HG02623 (cell line): ENCODE measurements around the gene ANKRD55.
"Not testable (repeated sequence)": the region's sequence is repeated elsewhere in the genome, so short reads cannot be mapped to it uniquely, and the experiment has no call there.

Experiments
- ATAC-seq: cut with Tn5 transposase; IDR thresholded peaks from one replicate; pipeline ENCODE4 v1.9.1; 2021; ENCODE audit warnings: moderate library complexity; ENCODE audit not compliant: unreplicated experiment

Gene ANKRD55

DNA sequence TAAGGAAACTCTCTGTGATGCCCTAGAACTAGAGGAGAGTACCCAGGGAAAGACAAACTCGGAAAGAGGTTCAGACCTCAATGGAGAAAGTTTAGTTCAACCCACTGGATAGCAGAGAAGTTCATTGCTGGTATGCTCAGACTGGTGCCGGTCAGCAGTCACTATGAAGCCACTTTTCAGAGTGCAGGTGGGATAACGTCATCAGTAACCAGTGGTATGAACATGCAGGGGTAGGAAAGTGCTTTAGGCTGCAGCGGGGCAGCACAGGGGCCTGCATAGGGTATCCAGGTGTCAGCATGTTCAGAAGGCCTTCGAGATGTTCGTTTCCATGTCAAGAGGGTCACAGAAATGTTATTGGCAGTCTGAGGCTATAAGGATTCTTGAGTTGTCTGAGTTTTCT is 20.8 kb upstream of the ANKRD55 start:
- ATAC-seq: no peak

DNA sequence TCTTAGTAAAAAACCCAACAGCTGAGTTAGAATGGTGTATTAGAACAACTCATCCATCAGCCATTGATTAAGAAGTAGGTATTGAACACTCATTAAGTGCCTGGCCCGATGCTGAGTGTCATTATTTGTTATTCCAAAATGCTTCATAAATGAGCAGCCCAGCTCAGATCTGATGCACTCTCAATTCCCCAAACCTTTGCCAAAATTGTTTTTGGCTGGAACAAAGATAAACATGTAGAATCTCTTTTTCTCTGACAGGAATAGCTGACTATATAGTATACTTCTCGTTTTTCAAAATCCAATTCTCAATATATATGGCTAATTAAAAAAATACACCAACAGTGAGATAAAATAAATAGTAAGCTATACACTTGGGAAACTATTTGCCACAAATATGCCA is 20.0 kb upstream of the ANKRD55 start:
- no peak for ATAC-seq

DNA sequence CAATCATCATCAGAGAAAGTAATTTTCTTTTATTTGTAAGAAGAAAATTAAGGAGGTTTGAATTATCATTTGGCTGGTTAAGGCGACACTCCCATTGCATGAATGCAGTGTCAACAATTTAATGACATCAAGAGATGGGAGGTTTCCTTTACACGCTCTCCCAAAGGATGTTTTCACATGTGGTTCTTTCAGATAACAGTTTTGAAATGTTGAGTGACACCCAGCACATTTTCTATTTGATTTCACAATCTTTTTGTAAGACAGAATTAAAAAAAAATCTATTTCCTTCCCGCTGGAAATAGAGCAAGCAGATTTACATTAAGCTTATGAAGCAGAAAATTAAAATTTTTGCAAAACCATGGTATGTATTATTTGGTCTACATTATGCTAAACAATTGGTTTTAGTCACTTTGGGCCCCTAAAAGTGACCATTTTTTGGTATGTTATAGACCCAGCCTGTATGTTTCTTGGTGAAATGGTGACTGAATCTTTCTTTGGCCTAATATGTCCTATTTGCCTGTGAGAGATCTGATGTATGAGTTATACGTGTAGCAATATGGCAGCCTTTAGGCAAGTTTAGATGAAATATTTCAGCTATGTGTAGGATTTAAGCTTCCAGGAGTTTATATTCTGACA is 18.9 kb upstream of the ANKRD55 start:
- ATAC-seq: no peak

DNA sequence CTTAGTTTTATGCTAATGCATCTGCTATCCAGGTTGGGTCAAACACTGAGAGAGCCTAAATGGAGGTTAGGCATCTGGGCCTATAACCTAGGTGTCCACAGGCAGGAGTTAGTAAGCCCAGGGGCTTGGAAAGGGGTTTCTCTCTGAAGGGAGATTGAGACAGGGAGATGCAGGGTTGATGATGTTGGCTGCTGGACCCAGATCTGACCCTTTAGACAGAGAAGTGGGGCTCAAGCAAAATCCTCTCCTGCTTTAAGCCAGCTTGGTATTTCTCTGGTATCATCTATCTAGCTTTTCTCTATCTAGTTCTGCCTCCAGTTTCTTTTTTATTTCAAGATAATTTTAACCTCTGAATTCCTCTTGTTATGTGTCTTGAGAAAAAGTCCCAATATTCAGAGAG is 18.3 kb upstream of the ANKRD55 start:
- no peak for ATAC-seq

DNA sequence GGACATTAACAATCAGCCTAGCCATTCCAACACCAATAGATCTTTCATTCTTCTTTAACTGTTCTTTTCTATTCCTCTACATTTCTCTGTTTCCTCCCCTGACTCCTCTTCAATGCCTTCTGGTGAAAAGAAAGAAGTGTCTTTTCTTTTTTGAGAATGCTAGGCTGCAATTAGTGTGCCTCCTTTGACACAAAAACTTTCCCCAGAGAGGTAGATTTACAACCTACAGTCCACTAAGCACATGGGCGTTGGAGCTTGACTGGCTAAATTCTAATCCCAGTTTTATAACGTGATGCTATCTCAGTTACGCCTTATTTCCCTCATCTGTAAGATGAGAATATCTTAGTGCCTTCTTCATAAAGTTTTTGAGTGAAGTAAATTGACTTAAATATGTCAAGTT is 16.9 kb upstream of the ANKRD55 start:
- no peak for ATAC-seq

DNA sequence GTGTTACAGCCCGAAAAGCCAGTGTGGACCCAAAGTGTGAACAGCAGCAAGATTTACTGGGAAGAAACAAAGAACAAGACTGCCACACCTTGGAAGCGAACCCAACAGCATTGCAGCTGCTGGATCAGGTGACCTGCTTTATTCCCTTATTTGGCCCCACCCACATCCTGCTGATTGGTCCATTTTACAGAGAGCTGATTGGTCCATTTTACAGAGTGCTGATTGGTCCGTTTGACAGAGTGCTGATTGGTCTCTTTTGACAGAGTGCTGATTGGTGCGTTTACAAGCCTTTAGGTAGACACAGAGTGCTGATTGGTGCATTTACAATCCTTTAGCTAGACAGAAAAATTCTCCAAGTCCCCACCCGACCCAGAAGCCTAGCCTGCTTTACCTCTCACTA is 16.0 kb upstream of the ANKRD55 start:
- ATAC-seq: not testable (repeated sequence)

DNA sequence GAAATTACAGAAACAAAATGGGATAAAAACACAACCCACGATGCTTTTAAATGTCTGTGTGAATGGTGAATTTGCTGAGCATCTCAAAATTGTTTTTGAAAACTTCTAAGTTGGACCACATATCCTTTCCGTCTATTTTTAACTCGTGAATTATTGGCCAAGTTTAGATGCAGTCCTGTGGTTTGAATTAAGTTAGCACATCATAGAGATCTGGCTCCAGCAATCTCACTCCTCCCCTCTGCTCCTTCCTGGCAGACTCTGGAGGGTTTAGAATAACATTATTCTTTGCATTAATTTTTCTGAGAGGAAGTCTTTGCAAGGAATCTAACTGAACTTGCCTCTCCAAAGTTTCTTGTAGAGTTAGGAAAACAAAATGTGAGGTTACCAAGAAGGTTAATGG is 14.5 kb upstream of the ANKRD55 start:
- no peak for ATAC-seq

DNA sequence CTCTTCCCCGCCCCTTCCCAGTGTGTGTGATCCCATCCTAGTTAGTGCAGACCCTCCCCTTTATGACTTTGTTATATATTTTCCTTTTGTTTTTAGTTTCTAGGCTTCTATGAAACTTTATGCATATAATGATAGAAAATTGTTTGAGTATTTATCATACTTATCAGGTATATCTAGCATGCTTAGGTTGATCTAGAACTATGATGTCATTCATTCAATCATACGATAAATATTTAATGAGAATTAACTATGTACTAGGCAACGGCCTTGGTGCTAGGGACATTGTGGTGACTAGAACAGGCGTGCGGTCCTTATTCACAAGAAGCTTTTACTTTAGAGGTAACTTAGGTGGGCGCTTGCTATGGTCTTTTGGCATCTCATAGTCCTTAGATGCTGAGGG is 13.6 kb upstream of the ANKRD55 start:
- ATAC-seq: no peak

DNA sequence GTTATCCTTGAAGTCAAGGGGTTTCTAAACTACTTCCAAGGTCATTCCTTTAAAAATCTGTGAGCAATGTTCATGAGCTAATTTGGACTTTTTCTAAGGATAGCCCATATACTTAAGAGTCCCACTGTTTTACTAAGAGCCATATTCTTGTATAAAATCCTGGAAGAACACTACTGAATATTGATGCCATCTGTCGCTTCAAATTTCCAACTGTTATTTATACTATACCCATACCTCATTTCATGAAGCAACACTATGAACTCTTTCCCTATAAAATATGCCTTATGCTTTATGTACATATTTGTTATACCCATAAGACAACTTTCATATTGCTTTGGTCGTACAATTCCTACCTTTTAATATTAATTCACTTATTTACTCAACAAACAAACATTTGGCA is 12.4 kb upstream of the ANKRD55 start:
- ATAC-seq: no peak

DNA sequence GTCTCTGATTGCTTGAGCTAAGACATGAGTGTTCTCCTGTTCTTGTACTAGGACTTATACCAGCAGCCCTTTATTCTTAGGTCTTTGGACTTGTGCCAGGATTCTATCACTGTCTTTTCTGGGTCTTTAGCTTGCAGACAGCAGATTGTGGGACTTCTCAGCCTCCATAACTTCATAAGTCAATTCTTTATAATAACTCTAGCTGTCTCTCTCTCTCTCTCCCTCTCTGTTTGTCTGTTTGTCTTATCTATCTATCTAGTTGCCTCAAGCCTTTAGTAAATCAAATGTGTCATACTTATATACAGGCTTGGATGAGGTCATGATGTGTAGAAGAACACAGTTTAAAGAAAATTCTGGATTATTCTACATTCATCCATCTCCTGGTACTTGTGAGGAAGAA is 11.5 kb upstream of the ANKRD55 start:
- ATAC-seq: no peak

DNA sequence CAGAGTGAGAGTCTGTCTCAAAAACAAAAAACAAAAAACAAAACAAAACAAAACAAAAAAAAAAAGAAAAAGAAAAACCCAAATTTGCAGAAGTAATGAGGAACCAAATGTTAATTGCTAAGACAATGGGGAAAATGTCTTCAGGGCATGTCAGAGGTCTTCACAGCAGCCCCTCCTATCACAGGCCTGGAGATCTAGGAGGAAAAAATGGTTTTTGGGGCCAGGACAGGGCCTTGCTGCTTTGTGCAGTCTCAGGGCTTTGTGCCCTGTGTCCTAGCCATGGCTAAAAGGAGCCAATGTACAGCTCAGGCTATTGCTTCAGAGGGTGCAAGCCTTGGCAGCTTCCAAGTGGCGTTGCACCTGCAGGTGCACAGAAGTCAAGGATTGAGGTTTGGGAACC is 9.1 kb upstream of the ANKRD55 start:
- not testable (repeated sequence) for ATAC-seq

DNA sequence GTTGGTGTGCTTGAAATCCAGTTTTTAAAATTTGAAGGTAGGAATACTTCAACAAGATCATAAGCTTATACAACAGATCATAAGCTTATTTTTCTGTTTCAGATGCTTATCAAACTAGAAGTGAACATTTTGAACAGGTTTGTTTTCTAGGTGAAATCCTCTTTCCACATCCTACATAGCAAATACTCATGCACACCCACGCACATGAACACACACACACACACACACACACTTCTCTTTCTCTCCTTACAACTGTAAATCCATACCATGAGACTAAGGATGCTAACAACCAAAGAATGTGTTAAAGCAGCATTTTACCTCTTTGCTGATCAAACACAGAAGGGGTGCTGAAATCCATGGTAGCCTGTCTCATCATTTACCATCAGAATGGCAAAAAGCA is 592 bp downstream of the ANKRD55 start:
- ATAC-seq: no peak

DNA sequence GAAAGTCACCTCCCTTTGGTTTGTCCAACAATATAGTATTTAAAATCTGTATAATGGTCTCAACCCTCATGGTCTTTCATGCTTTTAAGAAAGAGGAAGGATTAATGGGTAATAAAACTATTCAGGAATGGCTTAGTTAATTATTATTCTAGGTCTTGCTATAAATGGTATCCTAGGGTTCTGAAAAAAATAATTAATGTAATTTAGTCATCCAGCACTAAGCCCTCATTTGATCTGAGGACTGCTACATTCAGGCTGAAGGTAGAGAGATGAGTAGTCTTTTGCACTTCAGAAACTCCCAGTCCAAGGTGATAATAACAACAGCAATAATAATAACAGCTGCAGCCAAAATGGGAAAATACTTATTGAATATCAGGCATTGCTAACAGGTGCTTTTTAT is 2.6 kb downstream of the ANKRD55 start:
- no peak for ATAC-seq

DNA sequence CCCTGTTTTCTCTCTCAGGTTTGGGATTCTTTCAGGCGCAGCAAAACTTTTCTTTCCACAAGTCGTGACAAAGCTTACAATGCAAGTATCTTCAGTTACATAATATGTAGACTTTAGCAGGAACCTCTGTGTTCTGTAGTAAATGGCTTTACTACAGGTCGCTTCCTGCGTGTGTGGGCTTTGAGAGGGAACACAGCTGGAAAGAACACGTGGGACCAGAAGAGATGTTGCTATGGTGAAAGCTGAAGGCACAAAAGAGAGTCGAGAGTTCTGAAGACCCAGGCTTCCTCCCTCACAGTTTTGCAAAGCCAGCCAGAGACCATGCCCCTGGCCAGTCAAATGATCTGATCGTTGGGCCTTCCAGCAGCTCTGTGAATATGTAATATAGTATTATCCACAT is 4.0 kb downstream of the ANKRD55 start:
- ATAC-seq: no peak

DNA sequence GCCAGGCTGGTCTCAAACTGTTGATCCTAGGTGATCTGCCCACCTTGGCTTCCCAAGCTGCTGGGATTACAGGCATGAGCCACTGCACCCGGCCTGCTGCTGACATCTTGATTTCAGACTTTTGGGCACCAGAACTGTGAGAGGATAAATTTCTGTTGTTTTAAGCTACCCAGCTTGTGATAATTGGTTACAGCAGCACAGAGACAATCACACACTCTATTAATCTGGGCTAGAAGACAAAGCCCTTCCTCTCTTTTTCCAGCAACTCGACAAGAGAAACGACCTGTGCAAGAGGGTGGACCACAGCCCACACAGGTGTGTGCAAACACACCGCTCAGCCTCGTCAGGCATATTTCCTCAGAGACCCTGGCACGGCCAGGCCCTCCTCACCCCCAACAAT is 4.5 kb downstream of the ANKRD55 start:
- ATAC-seq: no peak

DNA sequence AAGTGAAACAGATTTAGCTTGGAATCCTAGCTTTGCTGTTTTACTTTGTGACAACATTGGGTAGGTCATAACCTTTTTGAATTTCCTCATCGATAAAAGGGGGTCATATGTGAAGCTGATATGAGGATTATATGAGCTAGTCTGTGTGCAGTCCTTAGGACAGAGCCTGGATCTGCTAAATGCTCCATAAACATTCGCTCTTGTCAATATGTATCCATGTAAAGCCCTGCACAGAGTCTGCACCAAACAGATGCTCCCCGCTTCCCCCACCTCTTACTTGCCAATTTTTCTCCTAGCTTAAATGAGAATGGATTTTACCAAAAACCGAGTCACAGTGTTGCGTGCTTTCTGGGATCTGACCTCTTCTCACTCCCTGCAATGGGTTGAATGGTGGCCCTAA is 5.4 kb downstream of the ANKRD55 start:
- ATAC-seq: no peak

DNA sequence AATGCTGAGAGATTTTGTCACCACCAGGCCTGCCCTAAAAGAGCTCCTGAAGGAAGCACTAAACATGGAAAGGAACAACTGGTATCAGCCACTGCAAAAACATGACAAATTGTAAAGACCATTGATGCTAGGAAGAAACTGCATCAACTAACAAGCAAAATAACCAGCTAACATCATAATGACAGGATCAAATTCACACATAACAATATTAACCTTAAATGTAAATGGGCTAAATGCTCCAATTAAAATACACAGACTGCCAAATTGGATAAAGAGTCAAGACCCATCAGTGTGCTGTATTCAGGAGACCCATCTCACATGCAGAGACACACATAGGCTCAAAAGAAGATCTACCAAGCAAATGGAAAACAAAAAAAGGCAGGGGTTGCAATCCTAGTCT is 9.8 kb downstream of the ANKRD55 start:
- ATAC-seq: not testable (repeated sequence)

DNA sequence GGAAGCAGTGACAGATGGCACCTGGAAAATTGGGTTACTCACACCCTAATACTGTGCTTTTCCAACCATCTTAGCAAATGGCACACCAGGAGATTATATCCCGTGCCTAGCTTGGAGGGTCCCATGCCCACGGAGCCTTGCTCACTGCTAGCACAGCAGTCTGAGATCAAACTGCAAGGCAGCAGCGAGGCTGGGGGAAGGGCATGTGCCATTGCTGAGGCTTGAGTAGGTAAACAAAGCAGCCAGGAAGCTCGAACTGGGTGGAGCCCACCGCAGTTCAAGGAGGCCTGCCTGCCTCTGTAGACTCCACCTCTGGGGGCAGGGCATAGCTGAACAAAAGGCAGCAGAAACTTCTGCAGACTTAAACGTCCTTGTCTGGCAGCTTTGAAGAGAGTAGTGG is 11.5 kb downstream of the ANKRD55 start:
- not testable (repeated sequence) for ATAC-seq

DNA sequence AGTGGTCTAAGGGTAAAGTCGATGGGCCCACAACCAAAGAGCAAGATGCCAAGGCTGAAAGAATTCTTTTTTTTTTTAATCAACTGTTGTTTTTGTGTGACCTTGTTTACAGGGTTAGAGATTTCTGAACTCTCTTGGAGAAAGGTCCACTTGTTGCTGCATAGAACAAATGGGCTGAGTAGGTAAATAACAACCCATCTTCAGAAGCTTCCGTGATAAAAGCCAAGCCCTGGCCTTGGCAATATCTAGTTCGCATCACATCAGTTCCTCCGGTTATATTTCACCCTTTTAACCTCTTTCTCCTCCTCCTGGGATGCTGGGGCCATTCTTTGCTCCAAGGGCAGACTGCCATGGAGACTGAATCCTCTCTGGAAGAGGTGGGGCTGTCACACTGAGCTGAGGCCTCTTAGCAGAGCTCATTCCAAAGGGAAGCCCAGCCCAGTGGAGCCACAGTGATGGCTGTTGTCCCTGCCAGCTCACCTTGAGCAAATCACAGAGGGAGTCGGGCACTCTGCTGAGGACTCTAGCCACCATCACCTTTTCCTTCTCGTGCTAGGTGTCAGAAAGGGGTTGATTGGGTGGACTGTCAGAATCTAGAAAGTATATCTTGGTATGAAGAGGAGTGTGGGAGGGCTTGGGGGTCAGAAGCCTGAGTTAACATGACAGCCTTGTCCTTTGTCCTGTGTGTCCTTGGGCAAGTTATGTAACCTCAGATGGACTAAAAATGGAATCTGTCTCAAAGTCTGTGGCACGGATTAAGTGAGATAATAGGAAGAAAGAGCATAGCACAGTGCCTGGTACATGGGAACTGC is 17.9 kb downstream of the ANKRD55 start:
- no peak for ATAC-seq

DNA sequence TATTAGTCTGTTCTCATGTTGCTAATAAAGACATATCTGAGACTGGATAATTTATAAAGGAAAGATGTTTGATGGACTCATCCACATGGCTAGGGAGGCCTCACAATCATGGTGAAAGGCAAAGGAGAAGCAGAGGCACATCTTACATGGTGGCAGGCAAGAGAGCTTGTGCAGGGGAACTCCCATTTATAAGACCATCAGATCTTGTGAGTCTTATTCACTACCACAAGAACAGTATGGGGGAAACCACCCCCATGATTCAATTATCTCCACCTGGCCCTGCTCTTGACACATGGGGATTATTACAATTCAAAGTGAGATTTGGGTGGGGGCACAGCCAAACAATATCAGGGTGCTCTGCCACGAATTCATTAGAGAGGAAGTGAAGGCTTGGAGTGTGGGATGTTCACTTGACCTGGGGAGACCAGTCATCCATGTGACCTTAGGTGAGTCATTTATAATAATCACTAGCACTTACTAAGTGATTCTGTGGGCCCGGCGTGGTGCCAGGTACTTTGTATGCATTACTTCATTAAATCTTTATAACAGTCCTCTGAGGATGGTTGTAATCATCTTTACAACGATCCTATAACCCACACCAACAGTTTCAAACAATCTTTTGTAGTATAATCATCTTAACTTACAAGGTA is 19.1 kb downstream of the ANKRD55 start:
- ATAC-seq: not testable (repeated sequence)

DNA sequence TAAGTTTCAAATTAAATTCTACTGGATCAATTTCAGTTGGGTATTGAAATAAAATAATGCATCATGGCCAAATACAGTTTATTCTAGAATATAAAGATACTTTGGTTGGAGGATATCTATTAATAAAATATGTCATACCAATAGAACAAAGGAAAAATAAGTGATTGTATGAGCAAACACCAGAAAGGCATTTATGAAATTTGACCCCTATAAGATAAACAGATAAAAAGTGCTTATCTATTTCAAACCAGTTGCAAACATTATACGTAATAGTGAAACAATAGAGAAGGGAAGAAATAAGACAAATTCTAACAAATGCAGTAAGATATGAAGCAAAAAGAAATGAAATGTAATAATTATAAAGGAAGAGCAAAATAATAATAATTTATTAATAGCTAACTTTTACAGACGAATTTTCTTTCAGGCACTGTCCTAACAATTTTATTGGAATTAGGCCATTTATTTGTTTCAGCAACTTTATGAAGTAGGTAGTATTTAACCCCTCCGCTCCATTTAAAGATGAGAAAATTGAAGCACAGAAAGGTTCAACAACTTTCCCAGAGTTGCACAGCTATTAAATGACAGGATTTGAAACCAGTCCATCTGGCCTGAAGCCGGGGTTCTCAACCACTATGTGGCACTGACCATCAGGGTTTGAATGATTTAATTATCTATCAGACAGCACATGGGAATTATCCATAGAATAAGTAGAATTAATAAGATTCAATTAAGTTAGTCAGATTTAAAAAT is 20.8 kb downstream of the ANKRD55 start:
- no peak for ATAC-seq
